Liver (tissue), 9 donors: ENCODE results near the gene ACSS2. TPM values are rescaled to one million over a fixed set of nuclear protein-coding genes. Genes with fewer than 3 reads are reported as not detected.

Source experiments
- DNase-seq: peaks from one replicate; pipeline ENCODE4 v3.0.0-alpha.2; 2017; ENCODE audit warnings: low spot score
- H3K27ac ChIP-seq, 2 donors: one replicate each; pipeline ENCODE4 v1.7.0; 2013; ENCODE audit warnings: inconsistent platforms in 2 of 2, low read length in 2 of 2, control low read depth in 1 of 2, low read depth in 1 of 2, mild to moderate bottlenecking in 1 of 2
- H3K27me3 ChIP-seq, 4 donors: one replicate each; pipeline versions ENCODE4 v1.6.1 to v1.7.0; 2013; ENCODE audit warnings: low read length in 3 of 4, inconsistent platforms in 1 of 4, mild to moderate bottlenecking in 1 of 4, moderate library complexity in 1 of 4; ENCODE audit not compliant: control insufficient read depth in 4 of 4, insufficient read depth in 4 of 4
- H3K36me3 ChIP-seq, 4 donors: one replicate each; pipeline versions ENCODE4 v1.6.1 to v1.7.0; 2013; ENCODE audit warnings: low read length in 3 of 4, mild to moderate bottlenecking in 3 of 4, low read depth in 1 of 4, moderate library complexity in 1 of 4; ENCODE audit not compliant: control insufficient read depth in 4 of 4, insufficient read depth in 3 of 4
- H3K4me1 ChIP-seq, 4 donors: one replicate each; pipeline versions ENCODE4 v1.6.1 to v1.7.0; 2013; ENCODE audit warnings: low read length in 3 of 4, mild to moderate bottlenecking in 3 of 4, moderate library complexity in 1 of 4; ENCODE audit not compliant: control insufficient read depth in 4 of 4, insufficient read depth in 4 of 4
- H3K4me3 ChIP-seq, 3 donors: one replicate each; pipeline versions ENCODE4 v1.6.1 to v1.7.0; 2013; ENCODE audit warnings: low read length in 3 of 3, control low read depth in 1 of 3, low read depth in 1 of 3, mild to moderate bottlenecking in 1 of 3
- H3K9ac ChIP-seq, 2 donors: one replicate each; pipeline ENCODE4 v1.7.0; 2013; ENCODE audit warnings: low read length in 2 of 2, mild to moderate bottlenecking in 2 of 2, moderate library complexity in 2 of 2, control low read depth in 1 of 2, low read depth in 1 of 2
- H3K9me3 ChIP-seq, 4 donors: one replicate each; pipeline versions ENCODE4 v1.6.1 to v1.7.0; 2013; ENCODE audit warnings: low read length in 3 of 4; ENCODE audit not compliant: control insufficient read depth in 4 of 4
- EGR1 ChIP-seq, 2 donors: IDR thresholded peaks; 2 replicates each; pipeline ENCODE4 v1.6.1; 2016 to 2018; ENCODE audit warnings: antibody characterized with exemption in 2 of 2, low read depth in 2 of 2
- FOXA2 ChIP-seq: IDR thresholded peaks from 2 replicates; pipeline ENCODE4 v1.6.1; 2016; ENCODE audit warnings: antibody characterized with exemption
- GABPA ChIP-seq, 2 donors: IDR thresholded peaks in 1 of 2; conservative IDR thresholded peaks in 1 of 2; 2 replicates each; pipeline ENCODE4 v1.6.1; 2016; ENCODE audit warnings: antibody characterized with exemption in 2 of 2, mild to moderate bottlenecking in 1 of 2, moderate library complexity in 1 of 2
- HNF4A ChIP-seq, 2 donors: conservative IDR thresholded peaks; 2 replicates each; pipeline ENCODE4 v1.6.1; 2016; ENCODE audit warnings: antibody characterized with exemption in 2 of 2, mild to moderate bottlenecking in 2 of 2
- HNF4G ChIP-seq: IDR thresholded peaks from 2 replicates; pipeline ENCODE4 v1.6.1; 2016; ENCODE audit warnings: antibody characterized with exemption
- JUND ChIP-seq, 2 donors: IDR thresholded peaks; 2 replicates each; pipeline ENCODE4 v1.6.1; 2016; ENCODE audit warnings: antibody characterized with exemption in 2 of 2
- NR2F2 ChIP-seq: IDR thresholded peaks from 2 replicates; pipeline ENCODE4 v1.6.1; 2016; ENCODE audit warnings: antibody characterized with exemption
- RAD21 ChIP-seq, 2 donors: IDR thresholded peaks; 2 replicates each; pipeline ENCODE4 v1.6.1; 2016; ENCODE audit warnings: antibody characterized with exemption in 2 of 2, mild to moderate bottlenecking in 2 of 2
- RXRA ChIP-seq, 2 donors: IDR thresholded peaks; 2 replicates each; pipeline ENCODE4 v1.6.1; 2017 to 2018; ENCODE audit warnings: antibody characterized with exemption in 2 of 2, mild to moderate bottlenecking in 1 of 2
- TAF1 ChIP-seq: conservative IDR thresholded peaks from 2 replicates; pipeline ENCODE4 v1.6.1; 2016; ENCODE audit warnings: antibody characterized with exemption, mild to moderate bottlenecking
- YY1 ChIP-seq: IDR thresholded peaks from 2 replicates; pipeline ENCODE4 v1.6.1; 2016; ENCODE audit warnings: antibody characterized with exemption, mild to moderate bottlenecking
- WGBS: extraction: QIAGEN DNeasy Blood & Tissue Kit; methylation state at CpG from one replicate; pipeline ENCODE4 v1.1.7; 2013; 5-methylcytosine and 5-hydroxymethylcytosine counted together
- polyA plus RNA-seq, 2 donors: library from polyadenylated mRNA; stranded (reverse) in 1 of 2; unstranded in 1 of 2; fragments of 200-250 nt in 1 of 2; fragments of >200 nt in 1 of 2; fragmentation: Nextera tagmentation in 1 of 2; extraction: Ambion mirVana in 1 of 2; gene quantifications; one replicate each; pipeline versions ENCODE4 v1.2.1 to v1.2.3, GENCODE V29; 2013 to 2015
- total RNA-seq, 2 donors: library from RNA; depleted of rRNA; stranded (reverse); fragments of >200 nt; gene quantifications; one replicate each; pipeline ENCODE4 v1.2.3, GENCODE V29; 2014
- TF ChIP-seq, protein P1 (sequence below): fragments of 150-350 bp; IDR thresholded peaks from 2 replicates; pipeline ENCODE4 v1.5.1; 2017; ENCODE audit warnings: improper control_type of control experiment, low read depth, low read length; ENCODE audit not compliant: missing input control
- TF ChIP-seq, protein P2 (sequence below): IDR thresholded peaks from 2 replicates; pipeline ENCODE4 v1.6.1; 2016; ENCODE audit warnings: antibody characterized with exemption
- TF ChIP-seq, protein P3 (sequence below): IDR thresholded peaks from 2 replicates; pipeline ENCODE4 v1.6.1; 2016; ENCODE audit warnings: antibody characterized with exemption
- donor health status: healthy.
- donor health status: healthy.
- donor health status: healthy.
- donor health status: healthy.
- donor health status: healthy.

Gene ACSS2
- total and polyA plus RNA-seq, 4 donors: 29.8 to 260 (median 80.0) TPM

DNA sequence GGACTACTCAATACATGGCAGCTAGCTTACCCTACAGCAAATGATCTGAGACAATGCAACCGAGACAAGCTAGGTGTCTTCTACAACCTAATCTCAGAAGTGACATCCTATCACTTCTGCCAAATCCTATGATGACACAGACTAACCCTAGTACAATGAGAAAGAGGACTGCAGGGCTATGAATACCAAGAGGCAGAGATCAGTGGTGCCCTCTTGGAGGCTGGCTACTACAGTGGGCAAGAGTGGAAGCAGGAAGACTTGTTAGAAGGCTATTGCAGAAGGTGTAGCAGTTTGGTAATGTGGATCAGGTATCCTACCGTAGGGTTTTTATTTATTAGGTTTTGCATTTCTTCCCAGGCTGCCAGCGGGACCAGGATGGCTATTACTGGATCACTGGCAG is 48.9 kb downstream of the ACSS2 start:
- Histone ChIP-seq H3K9me3 (no peaks in the 10 kb centered on the region), H3K27me3 (no peaks in the 10 kb centered on the region), H3K9ac (no peak overlapping the region), H3K27ac (no peak overlapping the region), H3K36me3 (peaks cover 11 to 70% (median 58%) of the 10 kb centered on the region in 4 donors), H3K4me3 (no peak overlapping the region), H3K4me1 (peaks cover 2 to 20% (median 13%) of the 10 kb centered on the region in 4 donors)
- no peak for DNase-seq
- WGBS: 99% methylated on average over 3 of the region's 3 CpGs
- TF ChIP-seq, protein P1, sequence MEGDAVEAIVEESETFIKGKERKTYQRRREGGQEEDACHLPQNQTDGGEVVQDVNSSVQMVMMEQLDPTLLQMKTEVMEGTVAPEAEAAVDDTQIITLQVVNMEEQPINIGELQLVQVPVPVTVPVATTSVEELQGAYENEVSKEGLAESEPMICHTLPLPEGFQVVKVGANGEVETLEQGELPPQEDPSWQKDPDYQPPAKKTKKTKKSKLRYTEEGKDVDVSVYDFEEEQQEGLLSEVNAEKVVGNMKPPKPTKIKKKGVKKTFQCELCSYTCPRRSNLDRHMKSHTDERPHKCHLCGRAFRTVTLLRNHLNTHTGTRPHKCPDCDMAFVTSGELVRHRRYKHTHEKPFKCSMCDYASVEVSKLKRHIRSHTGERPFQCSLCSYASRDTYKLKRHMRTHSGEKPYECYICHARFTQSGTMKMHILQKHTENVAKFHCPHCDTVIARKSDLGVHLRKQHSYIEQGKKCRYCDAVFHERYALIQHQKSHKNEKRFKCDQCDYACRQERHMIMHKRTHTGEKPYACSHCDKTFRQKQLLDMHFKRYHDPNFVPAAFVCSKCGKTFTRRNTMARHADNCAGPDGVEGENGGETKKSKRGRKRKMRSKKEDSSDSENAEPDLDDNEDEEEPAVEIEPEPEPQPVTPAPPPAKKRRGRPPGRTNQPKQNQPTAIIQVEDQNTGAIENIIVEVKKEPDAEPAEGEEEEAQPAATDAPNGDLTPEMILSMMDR: no peak
- TF ChIP-seq EGR1 (IDR thresholded peaks at IDR 0.05; ENCODE audit: low read depth in 2 of 2): no peak
- TF ChIP-seq JUND (IDR thresholded peaks at IDR 0.05): no peak
- TF ChIP-seq HNF4A (conservative IDR thresholded peaks at IDR 0.05): no peak
- TF ChIP-seq HNF4G: no peak
- TF ChIP-seq TAF1: no peak
- TF ChIP-seq, protein P2, sequence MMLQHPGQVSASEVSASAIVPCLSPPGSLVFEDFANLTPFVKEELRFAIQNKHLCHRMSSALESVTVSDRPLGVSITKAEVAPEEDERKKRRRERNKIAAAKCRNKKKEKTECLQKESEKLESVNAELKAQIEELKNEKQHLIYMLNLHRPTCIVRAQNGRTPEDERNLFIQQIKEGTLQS: no peak
- TF ChIP-seq, protein P3, sequence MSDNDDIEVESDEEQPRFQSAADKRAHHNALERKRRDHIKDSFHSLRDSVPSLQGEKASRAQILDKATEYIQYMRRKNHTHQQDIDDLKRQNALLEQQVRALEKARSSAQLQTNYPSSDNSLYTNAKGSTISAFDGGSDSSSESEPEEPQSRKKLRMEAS: no peak
- TF ChIP-seq NR2F2: no peak
- no peak for TF ChIP-seq RXRA (IDR thresholded peaks at IDR 0.05)
- TF ChIP-seq RAD21 (IDR thresholded peaks at IDR 0.05): no peak
- no peak for TF ChIP-seq GABPA (IDR thresholded peaks at IDR 0.05 in 1 of 2, conservative IDR thresholded peaks at IDR 0.05 in 1 of 2)

DNA sequence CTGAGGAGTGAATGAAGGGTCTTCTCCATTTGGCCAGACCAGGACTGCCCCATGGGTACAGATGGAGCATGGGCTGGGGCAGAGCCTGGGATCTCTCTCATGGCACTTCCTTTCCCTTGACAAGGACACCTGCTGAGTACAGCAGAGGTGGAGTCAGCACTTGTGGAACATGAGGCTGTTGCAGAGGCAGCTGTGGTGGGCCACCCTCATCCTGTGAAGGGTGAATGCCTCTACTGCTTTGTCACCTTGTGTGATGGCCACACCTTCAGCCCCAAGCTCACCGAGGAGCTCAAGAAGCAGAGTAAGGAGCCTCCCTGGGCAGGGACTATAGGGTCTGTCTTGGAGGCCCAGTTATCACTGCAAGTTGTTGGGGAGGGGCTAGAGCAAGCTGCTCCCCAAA is 49.6 kb downstream of the ACSS2 start:
- Histone ChIP-seq H3K9me3 (no peaks in the 10 kb centered on the region), H3K27ac (no peak overlapping the region), H3K4me1 (peaks cover 2 to 20% (median 13%) of the 10 kb centered on the region in 4 donors), H3K27me3 (no peaks in the 10 kb centered on the region), H3K4me3 (no peak overlapping the region), H3K9ac (no peak overlapping the region), H3K36me3 (peaks cover 11 to 67% (median 56%) of the 10 kb centered on the region in 4 donors)
- TF ChIP-seq, protein P2: no peak
- TF ChIP-seq, protein P1: no peak
- TF ChIP-seq NR2F2: no peak
- no peak for TF ChIP-seq RXRA (IDR thresholded peaks at IDR 0.05)
- TF ChIP-seq RAD21 (IDR thresholded peaks at IDR 0.05): no peak
- TF ChIP-seq YY1: no peak
- no peak for TF ChIP-seq GABPA (IDR thresholded peaks at IDR 0.05 in 1 of 2, conservative IDR thresholded peaks at IDR 0.05 in 1 of 2)
- TF ChIP-seq, protein P3: no peak
- TF ChIP-seq FOXA2: no peak
- TF ChIP-seq EGR1 (IDR thresholded peaks at IDR 0.05; ENCODE audit: low read depth in 2 of 2): no peak
- TF ChIP-seq HNF4G: no peak
- 91% methylated on average over 1 of the region's 1 CpG for WGBS
- no peak for DNase-seq
